Measurements from ENCODE around the gene MRPL11. TPM values are rescaled to one million over a fixed set of nuclear protein-coding genes. Genes with fewer than 3 reads are reported as not detected.
"Not testable (repeated sequence)": the region's sequence is repeated elsewhere in the genome, so short reads cannot be mapped to it uniquely, and the experiment has no call there.

MRPL11 gene
- total RNA-seq, 2 donors from 2014 or later = 55.6 to 122 TPM

DNA sequence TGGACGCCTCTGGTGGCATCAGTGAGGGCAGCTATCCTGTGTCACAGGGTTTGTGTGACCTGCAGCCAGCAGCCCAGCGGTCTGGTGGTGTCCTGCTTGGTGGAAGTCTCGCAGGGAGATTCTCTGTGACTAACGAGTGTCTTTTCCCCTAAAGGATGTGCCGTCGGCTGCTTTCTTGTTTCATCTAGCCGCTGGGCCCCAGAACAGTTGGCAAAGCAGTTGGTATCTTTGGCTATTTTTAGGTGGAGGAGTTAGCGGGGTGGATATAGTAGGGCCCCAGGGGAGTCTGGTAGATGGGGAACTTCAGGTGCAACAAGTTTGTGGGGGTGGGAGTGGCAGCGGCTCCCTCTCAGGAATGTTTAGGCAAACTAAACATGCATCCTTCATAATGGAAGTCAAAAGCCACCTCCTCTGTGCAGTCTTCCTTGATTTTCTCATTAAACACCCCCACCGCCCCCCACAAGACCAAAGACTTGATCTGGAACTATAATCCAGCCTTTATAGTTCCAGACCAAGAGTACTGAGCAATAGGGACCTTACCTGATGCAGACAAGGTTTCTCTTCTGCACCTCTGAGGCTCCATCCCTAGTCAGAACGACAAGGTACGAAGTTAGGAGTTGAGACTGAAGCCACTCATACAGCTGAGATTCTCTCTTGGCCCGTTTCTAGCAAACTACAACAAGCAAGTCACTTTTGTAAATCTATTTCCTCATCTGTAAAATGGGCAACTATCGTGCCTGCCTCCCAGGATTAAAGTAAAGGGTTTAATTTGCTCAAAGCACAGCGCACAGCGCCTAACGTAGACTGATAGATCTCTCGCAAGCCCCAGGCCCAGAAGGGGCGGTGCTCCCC lies 27.0 kb upstream of the MRPL11 start:
- Histone ChIP-seq H3K27ac (no peak overlapping the region), H3K27me3 (no peaks in the 10 kb centered on the region), H3K4me3 (peak overlapping the region; percentile 56), H3K4me1 (peaks cover 12% of the 10 kb centered on the region), H3K9me3 (no peaks in the 10 kb centered on the region), H3K36me3 (no peaks in the 10 kb centered on the region), H3K9ac (ENCODE audit: low read depth in 2 of 2, low read length in 2 of 2) (peak overlapping the region; percentile 35 to 58)
- TF ChIP-seq, protein P1, sequence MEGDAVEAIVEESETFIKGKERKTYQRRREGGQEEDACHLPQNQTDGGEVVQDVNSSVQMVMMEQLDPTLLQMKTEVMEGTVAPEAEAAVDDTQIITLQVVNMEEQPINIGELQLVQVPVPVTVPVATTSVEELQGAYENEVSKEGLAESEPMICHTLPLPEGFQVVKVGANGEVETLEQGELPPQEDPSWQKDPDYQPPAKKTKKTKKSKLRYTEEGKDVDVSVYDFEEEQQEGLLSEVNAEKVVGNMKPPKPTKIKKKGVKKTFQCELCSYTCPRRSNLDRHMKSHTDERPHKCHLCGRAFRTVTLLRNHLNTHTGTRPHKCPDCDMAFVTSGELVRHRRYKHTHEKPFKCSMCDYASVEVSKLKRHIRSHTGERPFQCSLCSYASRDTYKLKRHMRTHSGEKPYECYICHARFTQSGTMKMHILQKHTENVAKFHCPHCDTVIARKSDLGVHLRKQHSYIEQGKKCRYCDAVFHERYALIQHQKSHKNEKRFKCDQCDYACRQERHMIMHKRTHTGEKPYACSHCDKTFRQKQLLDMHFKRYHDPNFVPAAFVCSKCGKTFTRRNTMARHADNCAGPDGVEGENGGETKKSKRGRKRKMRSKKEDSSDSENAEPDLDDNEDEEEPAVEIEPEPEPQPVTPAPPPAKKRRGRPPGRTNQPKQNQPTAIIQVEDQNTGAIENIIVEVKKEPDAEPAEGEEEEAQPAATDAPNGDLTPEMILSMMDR (IDR thresholded peaks at IDR 0.05) = no peak
- no peak for DNase-seq
- intact Hi-C loops (cut with DNase I) = no loop called here

DNA sequence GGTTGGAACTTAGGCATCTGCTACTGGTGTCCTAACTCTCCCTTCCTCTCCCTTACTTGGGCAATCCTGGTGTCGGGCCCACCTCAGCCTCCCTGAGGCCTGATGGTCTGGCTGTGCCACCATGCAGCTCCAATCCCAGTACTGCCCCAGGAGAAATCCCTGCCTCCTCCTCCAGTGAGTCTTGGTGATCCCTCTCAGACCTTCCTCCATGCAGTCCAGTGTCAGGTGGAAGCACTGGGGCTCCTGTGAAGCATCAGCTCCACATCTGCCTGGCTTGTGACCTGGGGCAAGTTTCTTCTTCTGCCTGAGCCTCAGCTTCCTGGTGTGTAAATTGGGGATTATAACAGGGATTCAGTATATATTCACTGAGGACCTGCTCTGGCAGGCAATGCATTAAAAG lies 26.3 kb upstream of the MRPL11 start:
- H3K4me3 ChIP-seq = no peak overlapping the region
- intact Hi-C loops (cut with DNase I) = no loop called here
- peak overlapping the region in 1 of 2 donors; percentile 35 for H3K9ac ChIP-seq (ENCODE audit: low read depth in 2 of 2, low read length in 2 of 2)
- no peak overlapping the region for H3K27ac ChIP-seq
- no peak for DNase-seq
- no peaks in the 10 kb centered on the region for H3K36me3 ChIP-seq
- no peaks in the 10 kb centered on the region for H3K27me3 ChIP-seq
- no peaks in the 10 kb centered on the region for H3K9me3 ChIP-seq
- TF ChIP-seq, protein P1 (IDR thresholded peaks at IDR 0.05) = no peak
- peaks cover 12% of the 10 kb centered on the region for H3K4me1 ChIP-seq

DNA sequence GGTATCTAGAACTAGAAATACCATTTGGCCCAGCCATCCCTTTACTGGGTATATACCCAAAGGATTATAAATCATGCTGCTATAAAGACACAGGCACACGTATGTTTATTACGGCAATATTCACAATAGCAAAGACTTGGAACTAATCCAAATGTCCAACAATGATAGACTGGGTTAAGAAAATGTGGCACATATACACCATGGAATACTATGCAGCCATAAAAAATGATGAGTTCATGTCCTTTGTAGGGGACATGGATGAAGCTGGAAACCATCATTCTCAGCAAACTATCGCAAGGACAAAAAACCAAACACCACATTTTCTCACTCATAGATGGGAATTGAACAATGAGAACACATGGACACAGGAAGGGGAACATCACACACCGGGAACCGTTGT lies 25.5 kb upstream of the MRPL11 start:
- H3K4me1 ChIP-seq = peaks cover 12% of the 10 kb centered on the region
- H3K27me3 ChIP-seq; H3K36me3 ChIP-seq; H3K9ac ChIP-seq (ENCODE audit: low read depth in 2 of 2, low read length in 2 of 2); DNase-seq; H3K27ac ChIP-seq; H3K4me3 ChIP-seq; intact Hi-C loops (cut with DNase I); H3K9me3 ChIP-seq: not testable (repeated sequence)

DNA sequence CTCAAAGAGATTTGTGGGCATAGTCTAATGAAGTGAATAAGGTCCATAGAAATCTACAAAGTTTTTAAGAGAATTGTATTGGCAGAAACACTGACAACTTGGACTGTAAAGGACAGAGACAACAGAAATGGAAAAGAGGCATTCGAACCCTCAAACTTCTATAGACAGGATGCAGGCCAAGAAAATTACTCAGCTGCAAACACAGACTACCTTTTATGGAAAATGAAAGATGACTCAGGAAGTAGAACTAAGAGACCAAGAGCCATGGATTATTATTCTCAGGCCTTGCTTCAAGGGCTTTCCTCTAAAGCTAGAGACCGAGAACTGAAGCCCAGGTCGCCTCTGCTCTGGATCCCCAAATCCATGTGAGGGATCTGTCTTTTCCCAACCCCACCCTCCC lies 24.3 kb upstream of the MRPL11 start:
- peaks cover 10% of the 10 kb centered on the region for H3K4me1 ChIP-seq
- H3K36me3 ChIP-seq = no peaks in the 10 kb centered on the region
- DNase-seq = no peak
- no peak overlapping the region for H3K4me3 ChIP-seq
- no peaks in the 10 kb centered on the region for H3K9me3 ChIP-seq
- no peaks in the 10 kb centered on the region for H3K27me3 ChIP-seq
- H3K9ac ChIP-seq (ENCODE audit: low read depth in 2 of 2, low read length in 2 of 2) = no peak overlapping the region
- intact Hi-C loops (cut with DNase I) = no loop called here
- TF ChIP-seq, protein P1 (IDR thresholded peaks at IDR 0.05) = no peak
- no peak overlapping the region for H3K27ac ChIP-seq

DNA sequence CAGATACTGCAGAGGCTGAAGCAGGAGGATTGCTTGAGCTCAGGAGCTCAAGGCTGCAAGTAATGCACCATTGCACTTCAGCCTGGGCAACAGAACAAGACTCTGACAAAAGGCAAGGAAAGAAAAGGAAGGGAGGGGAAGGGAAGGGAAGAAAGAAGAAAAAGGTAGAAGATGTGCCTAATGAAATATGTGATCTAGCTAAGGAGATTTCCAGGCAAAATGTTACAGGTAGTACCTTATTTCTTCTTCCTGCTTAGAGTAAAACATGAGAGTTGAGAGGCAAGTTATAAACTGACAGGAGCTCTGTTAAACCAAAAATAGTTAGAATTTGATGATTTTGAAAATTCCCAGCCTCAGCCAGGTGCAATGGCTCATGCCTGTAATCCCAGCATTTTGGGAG lies 23.4 kb upstream of the MRPL11 start:
- Histone ChIP-seq H3K36me3 (no peaks in the 10 kb centered on the region), H3K9ac (ENCODE audit: low read depth in 2 of 2, low read length in 2 of 2) (no peak overlapping the region), H3K27ac (no peak overlapping the region), H3K9me3 (no peaks in the 10 kb centered on the region), H3K27me3 (no peaks in the 10 kb centered on the region), H3K4me3 (no peak overlapping the region), H3K4me1 (peaks cover 5% of the 10 kb centered on the region)
- TF ChIP-seq, protein P1 (IDR thresholded peaks at IDR 0.05) = no peak
- no peak for DNase-seq
- intact Hi-C loops (cut with DNase I) = no loop called here

DNA sequence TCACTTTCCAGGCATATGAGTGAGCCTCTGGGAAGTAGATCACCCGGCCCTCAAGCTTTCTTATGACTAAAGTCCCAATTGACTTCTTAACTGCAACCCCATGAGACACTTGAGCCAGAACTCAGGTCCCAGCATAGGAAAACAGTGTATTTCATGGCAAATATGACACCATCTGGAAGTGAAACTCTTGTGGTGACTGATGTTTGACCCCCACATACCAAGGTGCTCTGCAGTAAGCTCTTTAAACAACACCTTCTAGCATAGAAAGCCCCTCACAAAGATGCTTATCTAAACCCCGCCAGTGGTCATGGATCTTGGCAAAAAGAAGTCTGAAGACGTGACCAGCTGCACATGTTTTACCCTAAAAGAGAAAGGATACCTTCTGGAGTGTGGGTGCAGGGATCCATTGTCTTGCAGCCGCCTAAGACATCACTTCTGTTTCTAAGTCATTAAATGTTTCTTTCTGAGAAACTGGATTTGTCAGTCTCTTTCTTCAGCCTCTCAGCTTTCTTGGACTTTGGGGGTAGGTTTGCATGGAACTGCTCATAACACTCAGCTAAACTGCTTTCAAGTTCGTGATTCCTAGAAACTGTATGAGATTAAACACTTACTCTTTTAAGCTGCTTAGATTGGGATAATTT lies 20.6 kb upstream of the MRPL11 start:
- intact Hi-C loops (cut with DNase I) = no loop called here
- no peaks in the 10 kb centered on the region for H3K27me3 ChIP-seq
- H3K36me3 ChIP-seq = no peaks in the 10 kb centered on the region
- H3K9ac ChIP-seq (ENCODE audit: low read depth in 2 of 2, low read length in 2 of 2) = no peak overlapping the region
- no peak overlapping the region for H3K4me3 ChIP-seq
- H3K9me3 ChIP-seq = no peaks in the 10 kb centered on the region
- DNase-seq = no peak
- H3K4me1 ChIP-seq = no peaks in the 10 kb centered on the region
- TF ChIP-seq, protein P1 (IDR thresholded peaks at IDR 0.05) = no peak
- H3K27ac ChIP-seq = no peak overlapping the region
